ENCODE measurements around the gene DNAJC11. TPM values are rescaled to one million over a fixed set of nuclear protein-coding genes. Genes with fewer than 3 reads are reported as not detected.
"Not testable (repeated sequence)": the region's sequence is repeated elsewhere in the genome, so short reads cannot be mapped to it uniquely, and the experiment has no call there.

Gene DNAJC11
- polyA plus RNA-seq, 1 of the 3 experiments (the other 2 are of a cell fraction), result 38.2 TPM

DNA sequence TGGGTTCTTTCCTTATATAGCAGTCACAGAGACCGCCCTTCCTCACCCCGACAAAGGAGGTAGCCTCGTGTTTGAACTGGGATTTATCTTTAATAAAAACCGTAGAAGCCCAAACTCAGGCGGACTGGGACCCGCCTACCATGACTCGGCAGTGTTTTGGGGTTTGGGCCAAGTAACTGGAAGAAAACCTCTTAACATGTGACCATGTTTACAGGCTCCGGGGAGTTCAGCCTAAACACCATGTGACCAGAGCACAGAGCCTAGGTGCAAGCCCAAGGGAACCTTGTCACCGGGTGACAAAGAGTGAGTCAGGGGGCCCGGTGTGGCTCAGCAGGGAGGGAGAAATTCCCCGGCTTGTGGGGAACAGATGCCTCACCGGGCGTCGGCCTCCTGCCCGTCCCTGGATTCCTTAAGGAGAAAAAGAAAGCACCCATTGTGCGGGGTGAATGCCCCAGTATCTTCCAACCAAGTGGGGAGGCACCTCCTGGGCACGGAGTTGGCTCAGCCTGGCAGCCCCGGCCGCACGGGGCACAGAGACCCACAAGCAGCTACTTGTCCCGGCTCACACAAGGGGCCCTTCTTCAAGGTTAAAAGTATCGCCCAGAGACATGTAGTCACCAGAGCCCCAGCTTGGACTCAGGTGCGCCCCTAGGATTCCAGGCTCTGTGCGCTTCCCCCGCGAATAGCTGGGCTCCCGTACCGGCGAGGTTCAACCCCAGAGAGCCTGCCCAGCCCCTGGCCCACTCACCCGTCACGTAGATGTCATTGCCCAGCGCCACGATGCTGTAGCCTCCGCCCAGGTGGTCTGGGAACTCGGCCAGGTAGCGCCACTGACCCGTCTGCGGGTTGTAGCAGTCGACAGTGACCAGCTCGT lies 100.3 kb downstream of the DNAJC11 start (continued):
- TF ChIP-seq, protein P1, sequence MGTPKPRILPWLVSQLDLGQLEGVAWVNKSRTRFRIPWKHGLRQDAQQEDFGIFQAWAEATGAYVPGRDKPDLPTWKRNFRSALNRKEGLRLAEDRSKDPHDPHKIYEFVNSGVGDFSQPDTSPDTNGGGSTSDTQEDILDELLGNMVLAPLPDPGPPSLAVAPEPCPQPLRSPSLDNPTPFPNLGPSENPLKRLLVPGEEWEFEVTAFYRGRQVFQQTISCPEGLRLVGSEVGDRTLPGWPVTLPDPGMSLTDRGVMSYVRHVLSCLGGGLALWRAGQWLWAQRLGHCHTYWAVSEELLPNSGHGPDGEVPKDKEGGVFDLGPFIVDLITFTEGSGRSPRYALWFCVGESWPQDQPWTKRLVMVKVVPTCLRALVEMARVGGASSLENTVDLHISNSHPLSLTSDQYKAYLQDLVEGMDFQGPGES (IDR thresholded peaks at IDR 0.05; ENCODE audit: low read depth, low read length), result no peak
- TF ChIP-seq GABPA (IDR thresholded peaks at IDR 0.05; ENCODE audit: low read depth), result no peak
- no peak; the same call in 1 of the 2 replicates for TF ChIP-seq MXI1 (IDR thresholded peaks at IDR 0.05; ENCODE audit: low read depth, low read length)
- TF ChIP-seq MEF2A (IDR thresholded peaks at IDR 0.05; ENCODE audit: borderline replicate concordance, low read depth), result no peak
- no peak for TF ChIP-seq GATA2 (CRISPR knock-in tag; IDR thresholded peaks at IDR 0.05)
- no peak for TF ChIP-seq EZH2phosphoT487 (IDR thresholded peaks at IDR 0.05; ENCODE audit: borderline replicate concordance, low read depth)
- TF ChIP-seq TEAD4 (IDR thresholded peaks at IDR 0.05; ENCODE audit: borderline replicate concordance, insufficient read depth), result 0 out of 2 replicates have a peak, but pooled peaks have one; percentile 25
- TF ChIP-seq FOSL2 (IDR thresholded peaks at IDR 0.05; ENCODE audit: borderline replicate concordance, low read depth), result peak; percentile 64; the same call in 1 of the 2 replicates
- TF ChIP-seq, protein P2, sequence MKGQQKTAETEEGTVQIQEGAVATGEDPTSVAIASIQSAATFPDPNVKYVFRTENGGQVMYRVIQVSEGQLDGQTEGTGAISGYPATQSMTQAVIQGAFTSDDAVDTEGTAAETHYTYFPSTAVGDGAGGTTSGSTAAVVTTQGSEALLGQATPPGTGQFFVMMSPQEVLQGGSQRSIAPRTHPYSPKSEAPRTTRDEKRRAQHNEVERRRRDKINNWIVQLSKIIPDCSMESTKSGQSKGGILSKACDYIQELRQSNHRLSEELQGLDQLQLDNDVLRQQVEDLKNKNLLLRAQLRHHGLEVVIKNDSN (IDR thresholded peaks at IDR 0.05; ENCODE audit: borderline replicate concordance, low read depth), result peak; percentile 82
- TF ChIP-seq FOXJ3 (CRISPR knock-in tag; IDR thresholded peaks at IDR 0.05), result no peak
- no peak; the same call in 1 of the 2 replicates for TF ChIP-seq RXRA (IDR thresholded peaks at IDR 0.05; ENCODE audit: borderline replicate concordance, low read depth)

DNA sequence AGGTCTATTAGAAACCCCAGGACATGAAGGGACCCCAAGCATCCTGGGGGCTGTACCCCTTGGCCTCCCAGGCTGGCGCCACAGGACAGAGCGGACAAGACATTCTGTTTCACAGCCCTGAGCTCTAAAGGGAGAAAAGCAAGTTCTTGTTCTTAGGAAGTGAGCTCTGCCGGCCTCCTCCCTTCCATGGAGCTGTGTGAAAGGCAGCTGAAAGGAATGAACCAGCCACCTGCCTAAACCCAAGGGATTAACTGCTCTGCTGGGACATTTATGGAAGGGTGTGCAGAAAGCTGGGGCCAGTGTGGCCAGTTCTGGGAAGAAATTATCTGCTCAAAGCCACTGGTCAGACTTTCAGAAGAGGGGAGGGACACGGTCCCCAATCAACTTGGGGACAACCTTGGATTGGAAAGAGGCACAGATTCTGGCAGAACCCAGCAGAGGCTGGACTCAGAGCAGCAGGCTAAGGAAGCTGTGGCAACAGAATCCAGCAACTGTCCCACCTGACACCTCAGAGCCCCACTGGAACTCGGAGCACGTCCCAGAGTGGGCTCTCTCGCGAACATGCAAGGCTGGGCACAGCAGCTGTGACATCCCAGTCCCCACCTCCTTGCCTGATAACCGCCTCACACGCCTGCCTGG lies 101.1 kb downstream of the DNAJC11 start:
- Histone ChIP-seq H3K4me3 (ENCODE audit: low read depth in 2 of 2, low read length in 1 of 2) (peak overlapping the region; percentile 73 to 76), H3K4me1 (ENCODE audit: control insufficient read depth in 1 of 2, insufficient read depth in 2 of 2, low read depth in 1 of 2, low read length in 1 of 2) (peaks cover 10 to 26% of the 10 kb centered on the region in 2 experiments; a peak in 2 of 4 replicates), H3K27ac (ENCODE audit: low read depth in 2 of 2, low read length in 1 of 2) (peak overlapping the region in 1 of 2 experiments; percentile 70; a peak in 2 of 4 replicates), H3K4me2 (peak overlapping the region; percentile 97), H3F3A (replicated peaks; ENCODE audit: insufficient read depth) (peaks cover 14% of the 10 kb centered on the region), H3K79me2 (ENCODE audit: insufficient read depth) (peaks cover 59% of the 10 kb centered on the region), H3K36me3 (replicated peaks in 1 of 2; ENCODE audit: control insufficient read depth in 1 of 2, insufficient read depth in 2 of 2, low read length in 1 of 2) (peaks cover 4 to 19% of the 10 kb centered on the region in 2 experiments), H2AFZ (ENCODE audit: low read depth) (peak overlapping the region; percentile 24; the same call in 1 of the 2 replicates), H3K9me3 (no peaks in the 10 kb centered on the region), H3K9ac (peak overlapping the region; percentile 80), H4K20me1 (ENCODE audit: insufficient read depth) (peaks cover 24% of the 10 kb centered on the region; the same call in 1 of the 2 replicates), H3K9me2 (no peaks in the 10 kb centered on the region), H3K27me3 (ENCODE audit: insufficient read depth) (no peaks in the 10 kb centered on the region)
- TF ChIP-seq FOXM1 (IDR thresholded peaks at IDR 0.05; ENCODE audit: low read depth), result no peak
- TF ChIP-seq RFX5 (IDR thresholded peaks at IDR 0.05; ENCODE audit: low read length), result no peak
- no peak for TF ChIP-seq MXI1 (IDR thresholded peaks at IDR 0.05; ENCODE audit: low read depth, low read length)
- no peak for TF ChIP-seq RXRA (IDR thresholded peaks at IDR 0.05; ENCODE audit: borderline replicate concordance, low read depth)
- no peak for TF ChIP-seq TEAD4 (IDR thresholded peaks at IDR 0.05; ENCODE audit: borderline replicate concordance, insufficient read depth)
- TF ChIP-seq EZH2phosphoT487 (IDR thresholded peaks at IDR 0.05; ENCODE audit: borderline replicate concordance, low read depth), result no peak
- TF ChIP-seq, protein P3, sequence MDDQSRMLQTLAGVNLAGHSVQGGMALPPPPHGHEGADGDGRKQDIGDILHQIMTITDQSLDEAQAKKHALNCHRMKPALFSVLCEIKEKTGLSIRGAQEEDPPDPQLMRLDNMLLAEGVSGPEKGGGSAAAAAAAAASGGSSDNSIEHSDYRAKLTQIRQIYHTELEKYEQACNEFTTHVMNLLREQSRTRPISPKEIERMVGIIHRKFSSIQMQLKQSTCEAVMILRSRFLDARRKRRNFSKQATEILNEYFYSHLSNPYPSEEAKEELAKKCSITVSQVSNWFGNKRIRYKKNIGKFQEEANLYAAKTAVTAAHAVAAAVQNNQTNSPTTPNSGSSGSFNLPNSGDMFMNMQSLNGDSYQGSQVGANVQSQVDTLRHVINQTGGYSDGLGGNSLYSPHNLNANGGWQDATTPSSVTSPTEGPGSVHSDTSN (IDR thresholded peaks at IDR 0.05), result no peak
- TF ChIP-seq, protein P4, sequence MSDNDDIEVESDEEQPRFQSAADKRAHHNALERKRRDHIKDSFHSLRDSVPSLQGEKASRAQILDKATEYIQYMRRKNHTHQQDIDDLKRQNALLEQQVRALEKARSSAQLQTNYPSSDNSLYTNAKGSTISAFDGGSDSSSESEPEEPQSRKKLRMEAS (IDR thresholded peaks at IDR 0.05; ENCODE audit: low read depth), result no peak
- peak; percentile 58 for DNase-seq
- CTCF ChIA-PET, result interaction anchor here (0.6 to 1.3 kb wide), 4 partner anchors 24 to 111 kb away, joined by 3 to 4 read pairs (median 3); partner anchors contain the start of gene NOL9
- POLR2A ChIA-PET, result no interaction called here
- WGBS (ENCODE audit: low lambda C conversion rate), result 65% methylated on average over 6 of the region's 10 CpGs

DNA sequence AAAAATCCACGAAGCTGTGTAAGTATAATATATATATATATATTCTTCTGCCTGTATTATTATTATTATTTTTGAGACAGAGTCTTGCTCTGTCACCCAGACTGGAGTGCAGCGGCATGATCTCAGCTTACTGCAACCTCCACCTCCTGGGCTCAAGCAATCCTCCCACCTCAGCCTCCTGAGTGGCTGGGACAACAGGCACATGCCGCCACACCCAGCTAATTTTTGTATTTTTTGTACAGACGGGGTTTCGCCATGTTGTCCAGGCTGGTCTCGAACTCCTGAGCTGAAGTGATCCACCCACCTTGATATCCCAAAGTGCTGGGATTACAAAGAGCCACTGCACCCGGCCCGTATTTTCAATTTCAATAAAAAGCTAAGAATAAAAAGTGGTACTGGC lies 101.6 kb downstream of the DNAJC11 start:
- H2AFZ ChIP-seq (ENCODE audit: low read depth); H3K9me2 ChIP-seq; POLR2A ChIA-PET; DNase-seq; H3K27ac ChIP-seq (ENCODE audit: low read depth in 2 of 2, low read length in 1 of 2); H3K27me3 ChIP-seq (ENCODE audit: insufficient read depth); H3K9me3 ChIP-seq: not testable (repeated sequence)
- H3K36me3 ChIP-seq (replicated peaks in 1 of 2; ENCODE audit: control insufficient read depth in 1 of 2, insufficient read depth in 2 of 2, low read length in 1 of 2), result peaks cover 4 to 22% of the 10 kb centered on the region in 2 experiments
- 91% methylated on average over 8 of the region's 8 CpGs for WGBS (ENCODE audit: low lambda C conversion rate)
- CTCF ChIA-PET, result interaction anchor here (1.3 kb wide), 1 partner anchor 46 kb away, joined by 4 read pairs; the partner anchor contains the start of gene NOL9
- peaks cover 14% of the 10 kb centered on the region for H3F3A ChIP-seq (replicated peaks; ENCODE audit: insufficient read depth)
- peaks cover 59% of the 10 kb centered on the region for H3K79me2 ChIP-seq (ENCODE audit: insufficient read depth)
- H4K20me1 ChIP-seq (ENCODE audit: insufficient read depth), result peaks cover 24% of the 10 kb centered on the region; the same call in 1 of the 2 replicates
- H3K4me3 ChIP-seq (ENCODE audit: low read depth in 2 of 2, low read length in 1 of 2), result peak overlapping the region; percentile 73 to 76; a peak in 3 of 4 replicates
- peak overlapping the region; percentile 80; the same call in 1 of the 2 replicates for H3K9ac ChIP-seq
- peak overlapping the region; percentile 97 for H3K4me2 ChIP-seq
- peaks cover 10 to 26% of the 10 kb centered on the region in 2 experiments; a peak in 2 of 4 replicates for H3K4me1 ChIP-seq (ENCODE audit: control insufficient read depth in 1 of 2, insufficient read depth in 2 of 2, low read depth in 1 of 2, low read length in 1 of 2)

Data from SK-N-SH (cell line).